WTC11 (cell line): ENCODE data around the gene ISM2. TPM values are rescaled to one million over a fixed set of nuclear protein-coding genes. Genes with fewer than 3 reads are reported as not detected.

Source experiments
- ATAC-seq: fragments of 200-7000 bp; cut with Tn5 transposase; 2 replicates; pipeline ENCODE4 v1.10.0; 2021; ENCODE audit warnings: mild to moderate bottlenecking, moderate library complexity
- CTCF ChIA-PET: fragments of 300-600 bp; sonication (Branson Sonifier 250); formaldehyde crosslinking; loops from one replicate; lab custom pipeline; 2021; ENCODE audit warnings: antibody characterized with exemption; lab: Charles Lee
- POLR2A ChIA-PET: fragments of 350-600 bp; sonication (Branson Sonifier 250); formaldehyde crosslinking; loops from one replicate; lab custom pipeline; 2021; ENCODE audit warnings: antibody characterized with exemption; lab: Charles Lee
- DNase-seq: peaks from one replicate; pipeline ENCODE4 v3.0.0; 2021; ENCODE audit warnings: low spot score
- H3K27ac Mint-ChIP-seq: 2 replicates; pipeline ENCODE4 v1.8.0; 2021; ENCODE audit warnings: mixed read lengths
- H3K27me3 Mint-ChIP-seq: 2 replicates; pipeline ENCODE4 v1.8.0; 2021; ENCODE audit warnings: low read depth, mild to moderate bottlenecking, moderate library complexity, mixed read lengths
- H3K36me3 Mint-ChIP-seq: 2 replicates; pipeline ENCODE4 v1.8.0; 2021; ENCODE audit warnings: mixed read lengths
- H3K4me1 Mint-ChIP-seq: 2 replicates; pipeline ENCODE4 v1.8.0; 2022; ENCODE audit warnings: mixed read lengths
- H3K4me3 Mint-ChIP-seq: 2 replicates; pipeline ENCODE4 v1.8.0; 2021; ENCODE audit warnings: mild to moderate bottlenecking, moderate library complexity, mixed read lengths
- H3K9me3 Mint-ChIP-seq: 2 replicates; pipeline ENCODE4 v1.8.0; 2021; ENCODE audit warnings: mixed read lengths
- ATF3 ChIP-seq: sonication (generic); formaldehyde crosslinking; conservative IDR thresholded peaks from 2 replicates; pipeline ENCODE4 v1.8.1; 2022; ENCODE audit warnings: mild to moderate bottlenecking, missing genetic modification reagents
- CREM ChIP-seq: sonication (generic); formaldehyde crosslinking; IDR thresholded peaks from 2 replicates; pipeline ENCODE4 v1.8.1; 2022; ENCODE audit warnings: mild to moderate bottlenecking, missing genetic modification reagents, moderate library complexity
- E2F1 ChIP-seq: sonication (generic); formaldehyde crosslinking; IDR thresholded peaks from 2 replicates; pipeline ENCODE4 v1.8.0; 2022; ENCODE audit warnings: mild to moderate bottlenecking, missing genetic modification reagents
- E2F5 ChIP-seq: sonication (generic); formaldehyde crosslinking; IDR thresholded peaks from 2 replicates; pipeline ENCODE4 v1.8.1; 2022; ENCODE audit warnings: mild to moderate bottlenecking, moderate library complexity, missing genetic modification reagents
- GABPB1 ChIP-seq: sonication (generic); formaldehyde crosslinking; IDR thresholded peaks from 2 replicates; pipeline ENCODE4 v1.8.1; 2023; ENCODE audit warnings: mild to moderate bottlenecking, missing genetic modification reagents
- MYBL2 ChIP-seq: sonication (generic); formaldehyde crosslinking; IDR thresholded peaks from 2 replicates; pipeline ENCODE4 v1.8.1; 2023; ENCODE audit warnings: mild to moderate bottlenecking, moderate library complexity, missing genetic modification reagents
- NFYB ChIP-seq: sonication (generic); formaldehyde crosslinking; conservative IDR thresholded peaks from 2 replicates; pipeline ENCODE4 v1.8.0; 2022; ENCODE audit warnings: low read depth, missing genetic modification reagents
- SMAD3 ChIP-seq: sonication (generic); formaldehyde crosslinking; IDR thresholded peaks from 2 replicates; pipeline ENCODE4 v1.8.0; 2022; ENCODE audit warnings: missing genetic modification reagents, mild to moderate bottlenecking, borderline replicate concordance
- TCF7 ChIP-seq: sonication (generic); formaldehyde crosslinking; IDR thresholded peaks from 2 replicates; pipeline ENCODE4 v1.8.0; 2022; ENCODE audit warnings: mild to moderate bottlenecking, low read depth, missing genetic modification reagents, moderate library complexity
- TP53 ChIP-seq: sonication (generic); formaldehyde crosslinking; IDR thresholded peaks from 2 replicates; pipeline ENCODE4 v1.8.1; 2023; ENCODE audit warnings: mild to moderate bottlenecking, missing genetic modification reagents
- ZNF138 ChIP-seq: sonication (generic); formaldehyde crosslinking; conservative IDR thresholded peaks from 2 replicates; pipeline ENCODE4 v1.8.1; 2022; ENCODE audit warnings: mild to moderate bottlenecking, moderate library complexity, missing genetic modification reagents
- ZNF317 ChIP-seq: sonication (generic); formaldehyde crosslinking; IDR thresholded peaks from 2 replicates; pipeline ENCODE4 v1.8.1; 2023; ENCODE audit warnings: low read depth, mild to moderate bottlenecking, moderate library complexity, missing genetic modification reagents, borderline replicate concordance
- ZNF396 ChIP-seq: fragments of 250-450 bp; sonication (Bioruptor Pico); IDR thresholded peaks from 2 replicates; pipeline ENCODE4 v1.8.0; 2021; ENCODE audit warnings: mild to moderate bottlenecking, moderate library complexity, borderline replicate concordance
- total RNA-seq: library from RNA; stranded (reverse); gene quantifications from 3 replicates; pipeline ENCODE4 v1.2.3, GENCODE V29; 2021
- TF ChIP-seq, protein P1 (sequence below): sonication (generic); formaldehyde crosslinking; IDR thresholded peaks from 2 replicates; pipeline ENCODE4 v1.8.1; 2023; ENCODE audit warnings: mild to moderate bottlenecking, missing genetic modification reagents, moderate library complexity
- TF ChIP-seq, protein P2 (sequence below): sonication (generic); formaldehyde crosslinking; IDR thresholded peaks from 2 replicates; pipeline ENCODE4 v1.8.1; 2023; ENCODE audit warnings: mild to moderate bottlenecking, missing genetic modification reagents
- TF ChIP-seq, protein P3 (sequence below): sonication (generic); formaldehyde crosslinking; IDR thresholded peaks from 2 replicates; pipeline ENCODE4 v1.8.0; 2023; ENCODE audit warnings: mild to moderate bottlenecking, missing genetic modification reagents
- TF ChIP-seq, protein P4 (sequence below): sonication (generic); formaldehyde crosslinking; IDR thresholded peaks from 2 replicates; pipeline ENCODE4 v1.8.1; 2023; ENCODE audit warnings: mild to moderate bottlenecking, moderate library complexity, missing genetic modification reagents
- TF ChIP-seq, protein P5 (sequence below): sonication (generic); formaldehyde crosslinking; IDR thresholded peaks from 2 replicates; pipeline ENCODE4 v1.8.0; 2022; ENCODE audit warnings: mild to moderate bottlenecking, missing genetic modification reagents

Gene ISM2
- total RNA-seq, 1 experiment from 2014 or later = 1.4 TPM

- TF ChIP-seq, protein P1, sequence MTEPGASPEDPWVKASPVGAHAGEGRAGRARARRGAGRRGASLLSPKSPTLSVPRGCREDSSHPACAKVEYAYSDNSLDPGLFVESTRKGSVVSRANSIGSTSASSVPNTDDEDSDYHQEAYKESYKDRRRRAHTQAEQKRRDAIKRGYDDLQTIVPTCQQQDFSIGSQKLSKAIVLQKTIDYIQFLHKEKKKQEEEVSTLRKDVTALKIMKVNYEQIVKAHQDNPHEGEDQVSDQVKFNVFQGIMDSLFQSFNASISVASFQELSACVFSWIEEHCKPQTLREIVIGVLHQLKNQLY (CRISPR knock-in tag) = no peak
- TF ChIP-seq, all 79 proteins: peak for 0
These were observed 46.0 kb upstream of the ISM2 start (continued) for GRCh38 chr14:77544571-77544970.

DNA sequence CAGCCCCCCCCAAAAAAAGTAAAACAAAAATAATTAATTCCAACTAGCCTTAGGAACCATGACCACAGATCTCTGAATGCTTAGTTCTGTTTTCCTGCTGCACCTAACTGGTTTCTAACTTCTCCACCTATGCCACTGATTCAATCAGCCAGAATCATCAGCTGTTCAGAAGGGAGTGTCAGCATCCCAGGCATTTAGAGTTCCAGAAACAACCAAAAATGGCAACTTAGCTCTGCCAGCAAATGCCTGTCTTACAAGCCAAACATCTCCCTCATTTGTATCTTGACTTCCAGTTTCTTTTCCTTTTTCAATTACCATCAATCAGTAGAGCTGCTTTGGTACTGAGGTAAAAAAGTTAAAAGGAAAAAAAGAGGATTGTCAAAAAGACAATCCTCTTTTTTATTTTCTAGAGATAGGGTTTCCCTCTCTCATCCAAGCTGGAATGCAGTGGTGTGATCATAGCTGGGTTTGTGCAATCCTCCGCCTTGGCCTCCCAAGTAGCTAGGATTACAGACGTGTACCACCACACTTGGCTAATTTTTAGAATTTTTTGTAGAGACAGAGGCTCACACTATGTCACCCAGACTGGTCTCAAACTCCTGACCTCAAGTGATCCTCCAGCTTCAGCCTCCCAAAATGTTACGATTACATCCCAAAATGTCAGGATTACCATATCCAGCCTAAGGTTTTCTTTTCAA, 45.2 kb upstream of the ISM2 start:
- H3K27ac Mint-ChIP-seq = no peak overlapping the region; the same call in 1 of the 2 replicates
- ChIA-PET CTCF (interaction anchor here (0.9 kb wide), 1 partner anchor 85 kb away, joined by 3 read pairs; no protein-coding TSS in a partner anchor), POLR2A (no interaction called here)
- H3K36me3 Mint-ChIP-seq = peaks cover 29% of the 10 kb centered on the region
- no peak for ATAC-seq
- no peaks in the 10 kb centered on the region for H3K27me3 Mint-ChIP-seq
- TF ChIP-seq TP53 (no peak), ZNF396 (no peak), ZNF317 (CRISPR knock-in tag) (no peak)
- H3K4me1 Mint-ChIP-seq = no peaks in the 10 kb centered on the region
- no peaks in the 10 kb centered on the region for H3K9me3 Mint-ChIP-seq
- H3K4me3 Mint-ChIP-seq = no peak overlapping the region
- no peak for DNase-seq

GRCh38 chr14:77543240-77543551, 44.6 kb upstream of the ISM2 start:
- Mint-ChIP-seq H3K36me3 (peaks cover 24% of the 10 kb centered on the region), H3K4me3 (no peak overlapping the region), H3K27me3 (no peaks in the 10 kb centered on the region), H3K4me1 (no peaks in the 10 kb centered on the region), H3K9me3 (no peaks in the 10 kb centered on the region), H3K27ac (peak overlapping the region; percentile 7; the same call in 1 of the 2 replicates)
- no peak for DNase-seq
- no peak for ATAC-seq
- ChIA-PET POLR2A (no interaction called here), CTCF (interaction anchor here (0.9 kb wide), 1 partner anchor 84 kb away, joined by 3 read pairs; no protein-coding TSS in a partner anchor)
- TF ChIP-seq E2F5 (CRISPR knock-in tag) = no peak
- no peak for TF ChIP-seq ZNF138 (CRISPR knock-in tag)
- TF ChIP-seq ATF3 (CRISPR knock-in tag) = no peak
- no peak for TF ChIP-seq E2F1 (CRISPR knock-in tag)
- TF ChIP-seq, protein P2, sequence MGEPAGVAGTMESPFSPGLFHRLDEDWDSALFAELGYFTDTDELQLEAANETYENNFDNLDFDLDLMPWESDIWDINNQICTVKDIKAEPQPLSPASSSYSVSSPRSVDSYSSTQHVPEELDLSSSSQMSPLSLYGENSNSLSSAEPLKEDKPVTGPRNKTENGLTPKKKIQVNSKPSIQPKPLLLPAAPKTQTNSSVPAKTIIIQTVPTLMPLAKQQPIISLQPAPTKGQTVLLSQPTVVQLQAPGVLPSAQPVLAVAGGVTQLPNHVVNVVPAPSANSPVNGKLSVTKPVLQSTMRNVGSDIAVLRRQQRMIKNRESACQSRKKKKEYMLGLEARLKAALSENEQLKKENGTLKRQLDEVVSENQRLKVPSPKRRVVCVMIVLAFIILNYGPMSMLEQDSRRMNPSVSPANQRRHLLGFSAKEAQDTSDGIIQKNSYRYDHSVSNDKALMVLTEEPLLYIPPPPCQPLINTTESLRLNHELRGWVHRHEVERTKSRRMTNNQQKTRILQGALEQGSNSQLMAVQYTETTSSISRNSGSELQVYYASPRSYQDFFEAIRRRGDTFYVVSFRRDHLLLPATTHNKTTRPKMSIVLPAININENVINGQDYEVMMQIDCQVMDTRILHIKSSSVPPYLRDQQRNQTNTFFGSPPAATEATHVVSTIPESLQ (CRISPR knock-in tag) = no peak
- TF ChIP-seq SMAD3 (CRISPR knock-in tag) = no peak
- TF ChIP-seq CREM (CRISPR knock-in tag) = no peak
- TF ChIP-seq, protein P3, sequence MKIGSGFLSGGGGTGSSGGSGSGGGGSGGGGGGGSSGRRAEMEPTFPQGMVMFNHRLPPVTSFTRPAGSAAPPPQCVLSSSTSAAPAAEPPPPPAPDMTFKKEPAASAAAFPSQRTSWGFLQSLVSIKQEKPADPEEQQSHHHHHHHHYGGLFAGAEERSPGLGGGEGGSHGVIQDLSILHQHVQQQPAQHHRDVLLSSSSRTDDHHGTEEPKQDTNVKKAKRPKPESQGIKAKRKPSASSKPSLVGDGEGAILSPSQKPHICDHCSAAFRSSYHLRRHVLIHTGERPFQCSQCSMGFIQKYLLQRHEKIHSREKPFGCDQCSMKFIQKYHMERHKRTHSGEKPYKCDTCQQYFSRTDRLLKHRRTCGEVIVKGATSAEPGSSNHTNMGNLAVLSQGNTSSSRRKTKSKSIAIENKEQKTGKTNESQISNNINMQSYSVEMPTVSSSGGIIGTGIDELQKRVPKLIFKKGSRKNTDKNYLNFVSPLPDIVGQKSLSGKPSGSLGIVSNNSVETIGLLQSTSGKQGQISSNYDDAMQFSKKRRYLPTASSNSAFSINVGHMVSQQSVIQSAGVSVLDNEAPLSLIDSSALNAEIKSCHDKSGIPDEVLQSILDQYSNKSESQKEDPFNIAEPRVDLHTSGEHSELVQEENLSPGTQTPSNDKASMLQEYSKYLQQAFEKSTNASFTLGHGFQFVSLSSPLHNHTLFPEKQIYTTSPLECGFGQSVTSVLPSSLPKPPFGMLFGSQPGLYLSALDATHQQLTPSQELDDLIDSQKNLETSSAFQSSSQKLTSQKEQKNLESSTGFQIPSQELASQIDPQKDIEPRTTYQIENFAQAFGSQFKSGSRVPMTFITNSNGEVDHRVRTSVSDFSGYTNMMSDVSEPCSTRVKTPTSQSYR (CRISPR knock-in tag) = no peak
- TF ChIP-seq, protein P4, sequence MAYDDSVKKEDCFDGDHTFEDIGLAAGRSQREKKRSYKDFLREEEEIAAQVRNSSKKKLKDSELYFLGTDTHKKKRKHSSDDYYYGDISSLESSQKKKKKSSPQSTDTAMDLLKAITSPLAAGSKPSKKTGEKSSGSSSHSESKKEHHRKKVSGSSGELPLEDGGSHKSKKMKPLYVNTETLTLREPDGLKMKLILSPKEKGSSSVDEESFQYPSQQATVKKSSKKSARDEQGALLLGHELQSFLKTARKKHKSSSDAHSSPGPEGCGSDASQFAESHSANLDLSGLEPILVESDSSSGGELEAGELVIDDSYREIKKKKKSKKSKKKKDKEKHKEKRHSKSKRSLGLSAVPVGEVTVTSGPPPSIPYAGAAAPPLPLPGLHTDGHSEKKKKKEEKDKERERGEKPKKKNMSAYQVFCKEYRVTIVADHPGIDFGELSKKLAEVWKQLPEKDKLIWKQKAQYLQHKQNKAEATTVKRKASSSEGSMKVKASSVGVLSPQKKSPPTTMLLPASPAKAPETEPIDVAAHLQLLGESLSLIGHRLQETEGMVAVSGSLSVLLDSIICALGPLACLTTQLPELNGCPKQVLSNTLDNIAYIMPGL (CRISPR knock-in tag) = no peak
- no peak for TF ChIP-seq GABPB1
- TF ChIP-seq NFYB (CRISPR knock-in tag) = no peak
- TF ChIP-seq TCF7 = no peak
- no peak for TF ChIP-seq MYBL2 (CRISPR knock-in tag)
- TF ChIP-seq, protein P5, sequence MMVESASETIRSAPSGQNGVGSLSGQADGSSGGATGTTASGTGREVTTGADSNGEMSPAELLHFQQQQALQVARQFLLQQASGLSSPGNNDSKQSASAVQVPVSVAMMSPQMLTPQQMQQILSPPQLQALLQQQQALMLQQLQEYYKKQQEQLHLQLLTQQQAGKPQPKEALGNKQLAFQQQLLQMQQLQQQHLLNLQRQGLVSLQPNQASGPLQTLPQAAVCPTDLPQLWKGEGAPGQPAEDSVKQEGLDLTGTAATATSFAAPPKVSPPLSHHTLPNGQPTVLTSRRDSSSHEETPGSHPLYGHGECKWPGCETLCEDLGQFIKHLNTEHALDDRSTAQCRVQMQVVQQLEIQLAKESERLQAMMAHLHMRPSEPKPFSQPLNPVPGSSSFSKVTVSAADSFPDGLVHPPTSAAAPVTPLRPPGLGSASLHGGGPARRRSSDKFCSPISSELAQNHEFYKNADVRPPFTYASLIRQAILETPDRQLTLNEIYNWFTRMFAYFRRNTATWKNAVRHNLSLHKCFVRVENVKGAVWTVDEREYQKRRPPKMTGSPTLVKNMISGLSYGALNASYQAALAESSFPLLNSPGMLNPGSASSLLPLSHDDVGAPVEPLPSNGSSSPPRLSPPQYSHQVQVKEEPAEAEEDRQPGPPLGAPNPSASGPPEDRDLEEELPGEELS = no peak
